IMR-90 (cell line): Measurements from ENCODE around the gene FAM227B.

ENCODE experiments used
- CEBPB ChIP-seq: IDR thresholded peaks from 2 replicates; pipeline ENCODE4 v1.6.1; 2012; ENCODE audit warnings: low read depth, low read length, improper control_type of control experiment
- ELK1 ChIP-seq: fragments of 150-350 bp; IDR thresholded peaks from 2 replicates; pipeline ENCODE4 v1.6.1; 2016; ENCODE audit warnings: low read depth, mild to moderate bottlenecking, low read length, moderate library complexity, borderline replicate concordance
- FOS ChIP-seq: fragments of 150-350 bp; IDR thresholded peaks from 2 replicates; pipeline ENCODE4 v1.6.1; 2016; ENCODE audit warnings: low read depth, low read length
- MXI1 ChIP-seq: IDR thresholded peaks from 2 replicates; pipeline ENCODE4 v1.6.1; 2012; ENCODE audit warnings: low read depth, mild to moderate bottlenecking, low read length, moderate library complexity, borderline replicate concordance
- POLR2A ChIP-seq: IDR thresholded peaks from 2 replicates; pipeline ENCODE4 v1.6.1; 2012; ENCODE audit warnings: mild to moderate bottlenecking, low read depth, low read length
- RFX5 ChIP-seq: IDR thresholded peaks from 2 replicates; pipeline ENCODE4 v1.8.0; 2012; ENCODE audit warnings: low read depth, mild to moderate bottlenecking, low read length, moderate library complexity
- TF ChIP-seq, protein P1 (sequence below): conservative IDR thresholded peaks from 2 replicates; pipeline ENCODE4 v1.5.1; 2012; ENCODE audit warnings: mild to moderate bottlenecking, low read depth, low read length, improper control_type of control experiment

- TF ChIP-seq POLR2A = no peak
- TF ChIP-seq, protein P1, sequence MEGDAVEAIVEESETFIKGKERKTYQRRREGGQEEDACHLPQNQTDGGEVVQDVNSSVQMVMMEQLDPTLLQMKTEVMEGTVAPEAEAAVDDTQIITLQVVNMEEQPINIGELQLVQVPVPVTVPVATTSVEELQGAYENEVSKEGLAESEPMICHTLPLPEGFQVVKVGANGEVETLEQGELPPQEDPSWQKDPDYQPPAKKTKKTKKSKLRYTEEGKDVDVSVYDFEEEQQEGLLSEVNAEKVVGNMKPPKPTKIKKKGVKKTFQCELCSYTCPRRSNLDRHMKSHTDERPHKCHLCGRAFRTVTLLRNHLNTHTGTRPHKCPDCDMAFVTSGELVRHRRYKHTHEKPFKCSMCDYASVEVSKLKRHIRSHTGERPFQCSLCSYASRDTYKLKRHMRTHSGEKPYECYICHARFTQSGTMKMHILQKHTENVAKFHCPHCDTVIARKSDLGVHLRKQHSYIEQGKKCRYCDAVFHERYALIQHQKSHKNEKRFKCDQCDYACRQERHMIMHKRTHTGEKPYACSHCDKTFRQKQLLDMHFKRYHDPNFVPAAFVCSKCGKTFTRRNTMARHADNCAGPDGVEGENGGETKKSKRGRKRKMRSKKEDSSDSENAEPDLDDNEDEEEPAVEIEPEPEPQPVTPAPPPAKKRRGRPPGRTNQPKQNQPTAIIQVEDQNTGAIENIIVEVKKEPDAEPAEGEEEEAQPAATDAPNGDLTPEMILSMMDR = no peak
- no peak for TF ChIP-seq ELK1
- TF ChIP-seq FOS = no peak
- no peak for TF ChIP-seq MXI1
- TF ChIP-seq CEBPB = no peak
- no peak for TF ChIP-seq RFX5
Measured at GRCh38 chr15:49441816-49442215, 178.8 kb downstream of the FAM227B start.
